SK-N-SH (cell line): ENCODE data around the gene TTC23.

ENCODE experiments used
- ELF1 ChIP-seq: IDR thresholded peaks from 2 replicates; pipeline ENCODE4 v1.4.0; 2012
- EZH2phosphoT487 ChIP-seq: fragments of 200-600 bp; sonication (generic); IDR thresholded peaks from 2 replicates; pipeline ENCODE4 v1.6.1; 2017; ENCODE audit warnings: low read depth, mixed run types, mild to moderate bottlenecking, antibody characterized with exemption, moderate library complexity, borderline replicate concordance
- FOXM1 ChIP-seq: IDR thresholded peaks from 2 replicates; pipeline ENCODE4 v1.4.0; 2012; ENCODE audit warnings: low read depth, mild to moderate bottlenecking
- JUND ChIP-seq: IDR thresholded peaks from 2 replicates; pipeline ENCODE4 v1.4.0; 2012
- MAX ChIP-seq: IDR thresholded peaks from 2 replicates; pipeline ENCODE4 v1.4.0; 2012; ENCODE audit warnings: low read depth
- NRF1 ChIP-seq: IDR thresholded peaks from 2 replicates; pipeline ENCODE4 v1.6.1; 2012; ENCODE audit warnings: low read depth, mild to moderate bottlenecking, low read length
- RAD21 ChIP-seq: IDR thresholded peaks from 2 replicates; pipeline ENCODE4 v1.6.1; 2012; ENCODE audit warnings: mild to moderate bottlenecking, low read length
- REST ChIP-seq: IDR thresholded peaks from 2 replicates; pipeline ENCODE4 v1.6.1; 2012; ENCODE audit warnings: mild to moderate bottlenecking, low read depth, low read length, moderate library complexity
- RXRA ChIP-seq: IDR thresholded peaks from 2 replicates; pipeline ENCODE4 v1.4.0; 2012; ENCODE audit warnings: low read depth, mild to moderate bottlenecking, borderline replicate concordance
- SMC3 ChIP-seq: IDR thresholded peaks from 2 replicates; pipeline ENCODE4 v1.6.1; 2012; ENCODE audit warnings: low read depth, low read length, improper control_type of control experiment
- TAF1 ChIP-seq: IDR thresholded peaks from 2 replicates; pipeline ENCODE4 v1.6.1; 2012; ENCODE audit warnings: low read depth, mild to moderate bottlenecking, low read length, moderate library complexity, borderline replicate concordance
- TCF12 ChIP-seq: IDR thresholded peaks from 2 replicates; pipeline ENCODE4 v1.4.0; 2012
- TF ChIP-seq, protein P1 (sequence below): fragments of 200-600 bp; sonication (generic); IDR thresholded peaks from 2 replicates; pipeline ENCODE4 v1.6.1; 2017; ENCODE audit warnings: antibody characterized with exemption, mild to moderate bottlenecking, moderate library complexity

DNA sequence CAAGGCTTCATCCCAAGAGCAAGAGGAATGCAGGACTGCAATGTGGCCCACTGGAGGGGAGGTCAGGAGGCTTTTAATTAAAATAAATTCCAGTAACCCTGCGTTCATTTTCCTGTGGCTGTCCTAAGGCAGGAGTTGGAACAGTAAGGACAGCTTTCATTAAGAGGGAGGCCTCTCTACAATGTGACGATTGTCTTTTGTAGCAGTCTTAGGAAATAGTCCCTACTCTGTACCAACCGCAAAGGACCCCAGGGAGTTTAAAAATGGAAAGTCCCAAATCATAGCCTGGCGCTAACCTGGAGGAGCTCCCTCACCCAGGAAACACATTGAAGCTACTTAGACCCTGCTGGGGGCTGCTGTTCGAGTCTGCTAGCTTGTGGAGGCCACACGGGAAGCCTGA, 81.7 kb downstream of the TTC23 start:
- no peak for TF ChIP-seq EZH2phosphoT487
- TF ChIP-seq, protein P1, sequence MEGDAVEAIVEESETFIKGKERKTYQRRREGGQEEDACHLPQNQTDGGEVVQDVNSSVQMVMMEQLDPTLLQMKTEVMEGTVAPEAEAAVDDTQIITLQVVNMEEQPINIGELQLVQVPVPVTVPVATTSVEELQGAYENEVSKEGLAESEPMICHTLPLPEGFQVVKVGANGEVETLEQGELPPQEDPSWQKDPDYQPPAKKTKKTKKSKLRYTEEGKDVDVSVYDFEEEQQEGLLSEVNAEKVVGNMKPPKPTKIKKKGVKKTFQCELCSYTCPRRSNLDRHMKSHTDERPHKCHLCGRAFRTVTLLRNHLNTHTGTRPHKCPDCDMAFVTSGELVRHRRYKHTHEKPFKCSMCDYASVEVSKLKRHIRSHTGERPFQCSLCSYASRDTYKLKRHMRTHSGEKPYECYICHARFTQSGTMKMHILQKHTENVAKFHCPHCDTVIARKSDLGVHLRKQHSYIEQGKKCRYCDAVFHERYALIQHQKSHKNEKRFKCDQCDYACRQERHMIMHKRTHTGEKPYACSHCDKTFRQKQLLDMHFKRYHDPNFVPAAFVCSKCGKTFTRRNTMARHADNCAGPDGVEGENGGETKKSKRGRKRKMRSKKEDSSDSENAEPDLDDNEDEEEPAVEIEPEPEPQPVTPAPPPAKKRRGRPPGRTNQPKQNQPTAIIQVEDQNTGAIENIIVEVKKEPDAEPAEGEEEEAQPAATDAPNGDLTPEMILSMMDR: no peak
- TF ChIP-seq RAD21: no peak
- no peak for TF ChIP-seq TAF1
- no peak for TF ChIP-seq JUND
- no peak for TF ChIP-seq REST
- TF ChIP-seq RXRA: no peak
- TF ChIP-seq ELF1: no peak
- no peak for TF ChIP-seq NRF1
- TF ChIP-seq SMC3: no peak
- no peak for TF ChIP-seq FOXM1
- TF ChIP-seq MAX: no peak
- no peak for TF ChIP-seq TCF12
